GM12891 (cell line): Measurements from ENCODE around the gene PTH2.

Experiments
- POLR2A ChIP-seq: IDR thresholded peaks from 2 replicates; pipeline ENCODE4 v1.6.1; 2011; ENCODE audit warnings: low read depth, low read length, control low read depth
- POLR2AphosphoS5 ChIP-seq: IDR thresholded peaks from 2 replicates; pipeline ENCODE4 v1.6.1; 2011; ENCODE audit warnings: low read depth, low read length, control low read depth
- SPI1 ChIP-seq: IDR thresholded peaks from 2 replicates; pipeline ENCODE4 v1.6.1; 2011; ENCODE audit warnings: low read depth, low read length, control low read depth

DNA sequence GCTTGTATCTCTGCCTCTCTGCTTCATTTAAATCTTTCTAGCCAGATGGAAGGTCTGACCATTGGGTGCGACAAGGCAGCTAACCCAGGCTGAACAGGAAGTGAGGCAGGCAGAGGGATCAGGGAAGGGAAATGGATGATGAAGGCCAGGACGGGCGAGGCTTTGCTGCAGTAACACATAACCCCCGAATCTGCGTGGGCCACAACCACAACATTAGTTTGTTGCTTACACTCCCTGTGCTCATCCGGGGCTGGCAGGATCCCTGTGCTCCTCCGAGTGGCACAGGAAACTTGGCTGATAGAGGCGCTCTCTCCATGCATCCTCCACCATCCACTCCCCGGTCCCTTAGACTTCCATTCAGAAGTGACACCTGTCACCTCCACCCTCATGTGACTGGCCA lies 49.7 kb upstream of the PTH2 start:
- TF ChIP-seq POLR2AphosphoS5 = no peak
- TF ChIP-seq SPI1 = no peak
- TF ChIP-seq POLR2A = no peak
